Hepatocyte (in vitro differentiated cells): ENCODE measurements around the gene SLC8A1. TPM values are rescaled to one million over a fixed set of nuclear protein-coding genes. Genes with fewer than 3 reads are reported as not detected.

ENCODE experiments used
- DNase-seq: peaks from one replicate; pipeline ENCODE4 v3.0.0-alpha.2; 2016; ENCODE audit warnings: low spot score
- H2AFZ ChIP-seq: fragments of 200-600 bp; sonication (generic); 2 replicates; pipeline ENCODE4 v1.6.0; 2016; ENCODE audit warnings: antibody characterized with exemption, mild to moderate bottlenecking
- H3K27ac ChIP-seq: fragments of 200-600 bp; sonication (generic); 2 replicates; pipeline ENCODE4 v1.5.1; 2016; ENCODE audit warnings: mild to moderate bottlenecking
- H3K27me3 ChIP-seq: fragments of 200-600 bp; sonication (generic); 2 replicates; pipeline ENCODE4 v1.6.1; 2016
- H3K36me3 ChIP-seq: fragments of 200-600 bp; sonication (generic); replicated peaks from 2 replicates; pipeline ENCODE4 v1.5.1; 2016; ENCODE audit warnings: low read depth; ENCODE audit not compliant: insufficient read depth
- H3K4me1 ChIP-seq: fragments of 200-600 bp; sonication (generic); 2 replicates; pipeline ENCODE4 v1.5.1; 2016; ENCODE audit warnings: mild to moderate bottlenecking, moderate library complexity; ENCODE audit not compliant: insufficient read depth
- H3K4me2 ChIP-seq: fragments of 200-600 bp; sonication (generic); 2 replicates; pipeline ENCODE4 v1.6.0; 2016
- H3K4me3 ChIP-seq: fragments of 200-600 bp; sonication (generic); 2 replicates; pipeline ENCODE4 v1.5.1; 2016; ENCODE audit warnings: mild to moderate bottlenecking
- H3K79me2 ChIP-seq: fragments of 200-600 bp; sonication (generic); 2 replicates; pipeline ENCODE4 v1.6.0; 2017; ENCODE audit warnings: mild to moderate bottlenecking
- H3K9me2 ChIP-seq: fragments of 200-600 bp; sonication (generic); replicated peaks from 2 replicates; pipeline ENCODE4 v1.6.0; 2017; ENCODE audit warnings: mild to moderate bottlenecking; ENCODE audit not compliant: insufficient read depth
- H3K9me3 ChIP-seq: fragments of 200-600 bp; sonication (generic); 2 replicates; pipeline ENCODE4 v1.5.1; 2016; ENCODE audit warnings: low read depth, mild to moderate bottlenecking
- H4K20me1 ChIP-seq: fragments of 200-600 bp; sonication (generic); 2 replicates; pipeline ENCODE4 v1.6.0; 2016; ENCODE audit warnings: mild to moderate bottlenecking; ENCODE audit not compliant: insufficient read depth, poor library complexity, severe bottlenecking
- EZH2 ChIP-seq: fragments of 200-600 bp; sonication (generic); IDR thresholded peaks from 2 replicates; pipeline ENCODE4 v1.6.1; 2016; ENCODE audit warnings: antibody characterized with exemption, mild to moderate bottlenecking, borderline replicate concordance
- EZH2phosphoT487 ChIP-seq: fragments of 200-600 bp; sonication (generic); IDR thresholded peaks from one replicate; pipeline ENCODE4 v1.6.1; 2018; ENCODE audit warnings: antibody characterized with exemption, mild to moderate bottlenecking, low read depth, moderate library complexity; ENCODE audit not compliant: unreplicated experiment, severe bottlenecking
- WGBS: methylation state at CpG from one replicate; pipeline ENCODE4 v1.1.6; 2016; ENCODE audit warnings: low lambda C conversion rate; ENCODE audit errors: missing lambda C conversion rate; 5-methylcytosine and 5-hydroxymethylcytosine counted together
- polyA plus RNA-seq: library from polyadenylated mRNA; unstranded; fragments of >200 nt; fragmentation: Nextera tagmentation; extraction: Ambion mirVana; gene quantifications from 2 replicates; pipeline ENCODE4 v1.2.1, GENCODE V29; 2016
- total RNA-seq: library from RNA; depleted of rRNA; stranded (reverse); fragments of >200 nt; gene quantifications from 2 replicates; pipeline ENCODE4 v1.2.3, GENCODE V29; 2014
- TF ChIP-seq, protein P1 (sequence below): fragments of 200-600 bp; sonication (generic); IDR thresholded peaks from 2 replicates; pipeline ENCODE4 v1.5.1; 2016; ENCODE audit warnings: antibody characterized with exemption, mild to moderate bottlenecking; ENCODE audit not compliant: poor library complexity

The SLC8A1 gene
- total and polyA plus RNA-seq, 2 experiments from 2014 or later: 2.2 to 8.9 TPM

DNA sequence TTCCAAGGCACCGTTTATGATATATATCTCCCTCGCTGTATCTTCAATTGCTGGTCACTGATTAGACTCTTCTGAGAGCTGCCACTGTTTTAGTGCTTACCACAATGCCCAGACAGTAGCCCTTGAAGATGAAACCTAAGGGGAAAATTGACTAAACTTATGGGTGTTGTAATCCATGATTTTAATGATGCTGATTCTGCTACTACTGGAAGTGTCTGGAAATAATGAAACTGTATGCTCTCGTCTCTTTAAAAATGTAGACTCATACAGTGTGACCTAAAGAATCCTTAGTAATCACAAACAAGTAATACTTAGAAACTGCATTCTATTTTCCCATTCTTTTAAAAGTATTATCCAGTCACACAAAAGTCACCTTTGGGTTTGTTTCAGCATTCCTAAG, 5.5 kb upstream of the SLC8A1 start:
- no peak for DNase-seq
- Histone ChIP-seq H4K20me1 (no peaks in the 10 kb centered on the region), H3K4me1 (no peaks in the 10 kb centered on the region), H3K27me3 (peaks cover 21% of the 10 kb centered on the region), H3K9me3 (no peaks in the 10 kb centered on the region), H3K4me2 (no peak overlapping the region), H3K79me2 (no peaks in the 10 kb centered on the region), H2AFZ (no peak overlapping the region), H3K27ac (no peak overlapping the region), H3K4me3 (no peak overlapping the region), H3K36me3 (no peaks in the 10 kb centered on the region), H3K9me2 (no peaks in the 10 kb centered on the region)
- TF ChIP-seq EZH2: no peak
- no peak for TF ChIP-seq EZH2phosphoT487
- TF ChIP-seq, protein P1, sequence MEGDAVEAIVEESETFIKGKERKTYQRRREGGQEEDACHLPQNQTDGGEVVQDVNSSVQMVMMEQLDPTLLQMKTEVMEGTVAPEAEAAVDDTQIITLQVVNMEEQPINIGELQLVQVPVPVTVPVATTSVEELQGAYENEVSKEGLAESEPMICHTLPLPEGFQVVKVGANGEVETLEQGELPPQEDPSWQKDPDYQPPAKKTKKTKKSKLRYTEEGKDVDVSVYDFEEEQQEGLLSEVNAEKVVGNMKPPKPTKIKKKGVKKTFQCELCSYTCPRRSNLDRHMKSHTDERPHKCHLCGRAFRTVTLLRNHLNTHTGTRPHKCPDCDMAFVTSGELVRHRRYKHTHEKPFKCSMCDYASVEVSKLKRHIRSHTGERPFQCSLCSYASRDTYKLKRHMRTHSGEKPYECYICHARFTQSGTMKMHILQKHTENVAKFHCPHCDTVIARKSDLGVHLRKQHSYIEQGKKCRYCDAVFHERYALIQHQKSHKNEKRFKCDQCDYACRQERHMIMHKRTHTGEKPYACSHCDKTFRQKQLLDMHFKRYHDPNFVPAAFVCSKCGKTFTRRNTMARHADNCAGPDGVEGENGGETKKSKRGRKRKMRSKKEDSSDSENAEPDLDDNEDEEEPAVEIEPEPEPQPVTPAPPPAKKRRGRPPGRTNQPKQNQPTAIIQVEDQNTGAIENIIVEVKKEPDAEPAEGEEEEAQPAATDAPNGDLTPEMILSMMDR: no peak
- WGBS: 65% methylated on average over 3 of the region's 3 CpGs

DNA sequence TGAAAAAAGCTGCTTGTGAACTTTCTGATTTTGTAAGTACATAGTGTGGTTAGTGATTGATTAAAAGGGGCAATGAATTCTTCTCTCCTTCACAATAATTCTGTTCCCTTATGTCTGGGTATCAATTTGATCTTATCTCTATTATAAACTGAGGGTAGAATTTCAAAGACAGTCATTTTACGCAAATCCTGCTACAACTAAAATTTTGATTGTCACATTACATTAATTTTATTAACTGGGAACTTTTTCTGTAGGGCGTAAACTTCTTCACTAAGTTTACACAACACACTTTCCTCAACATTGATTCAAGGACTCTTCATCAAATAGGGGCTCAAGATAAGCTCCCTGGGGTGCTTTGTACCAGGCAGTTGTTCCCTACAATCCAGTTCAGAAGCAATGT, 5.0 kb upstream of the SLC8A1 start:
- Histone ChIP-seq H3K9me3 (no peaks in the 10 kb centered on the region), H3K4me1 (no peaks in the 10 kb centered on the region), H3K4me3 (no peak overlapping the region), H3K27ac (no peak overlapping the region), H3K4me2 (no peak overlapping the region), H3K27me3 (peaks cover 23% of the 10 kb centered on the region), H2AFZ (no peak overlapping the region), H3K36me3 (no peaks in the 10 kb centered on the region), H4K20me1 (no peaks in the 10 kb centered on the region), H3K9me2 (no peaks in the 10 kb centered on the region), H3K79me2 (no peaks in the 10 kb centered on the region)
- no peak for TF ChIP-seq EZH2phosphoT487
- WGBS: 98% methylated on average over 2 of the region's 2 CpGs
- no peak for DNase-seq

DNA sequence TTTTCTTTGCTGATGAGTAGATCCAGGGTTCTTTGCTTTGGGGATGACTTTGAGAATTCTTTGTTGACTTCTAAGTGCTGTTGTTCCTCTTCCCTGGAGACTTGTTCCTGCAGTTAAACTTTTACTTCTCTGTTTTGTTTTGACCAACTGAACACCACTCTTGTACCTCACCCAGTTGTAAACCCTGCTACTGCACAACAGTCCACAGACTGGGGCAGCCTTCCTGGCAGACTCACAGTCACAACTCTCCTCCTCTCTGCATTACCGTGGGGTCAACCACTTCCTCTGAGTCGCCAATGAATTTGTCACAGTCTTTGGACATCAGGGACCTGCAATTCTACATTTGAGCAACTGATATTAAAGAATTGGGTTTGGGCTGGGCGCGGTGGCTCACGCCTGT, 3.8 kb upstream of the SLC8A1 start:
- 94% methylated on average over 5 of the region's 5 CpGs for WGBS
- peaks cover 30% of the 10 kb centered on the region for H3K27me3 ChIP-seq
- no peak for TF ChIP-seq EZH2phosphoT487
- H3K27ac ChIP-seq: no peak overlapping the region
- no peak overlapping the region for H3K4me2 ChIP-seq
- no peaks in the 10 kb centered on the region for H3K9me2 ChIP-seq
- no peaks in the 10 kb centered on the region for H3K9me3 ChIP-seq
- no peak overlapping the region for H3K4me3 ChIP-seq
- H2AFZ ChIP-seq: no peak overlapping the region
- DNase-seq: no peak
- no peaks in the 10 kb centered on the region for H3K79me2 ChIP-seq
- H3K4me1 ChIP-seq: no peaks in the 10 kb centered on the region
- H4K20me1 ChIP-seq: no peaks in the 10 kb centered on the region
- H3K36me3 ChIP-seq: no peaks in the 10 kb centered on the region

DNA sequence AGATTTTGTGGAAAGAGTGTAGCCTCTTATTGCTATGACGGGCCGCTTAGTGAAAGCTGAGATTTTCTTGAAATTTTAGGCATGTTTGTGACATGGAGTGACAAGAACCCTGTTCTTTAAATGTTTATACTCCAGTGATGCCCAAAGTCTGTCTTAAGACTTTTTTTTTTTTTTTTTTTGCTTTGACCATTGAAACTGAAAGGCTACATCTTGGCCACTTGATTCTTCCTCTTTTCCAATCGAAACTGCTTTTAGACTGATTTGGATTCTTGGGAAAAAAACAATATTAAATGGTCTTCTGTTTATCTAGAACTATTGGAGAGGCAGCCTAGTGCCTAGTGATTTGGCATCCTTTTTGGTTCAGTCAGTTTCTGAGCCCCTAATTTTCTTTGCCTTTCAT, 2.4 kb upstream of the SLC8A1 start:
- H3K9me3 ChIP-seq: no peaks in the 10 kb centered on the region
- H3K9me2 ChIP-seq: no peaks in the 10 kb centered on the region
- H2AFZ ChIP-seq: no peak overlapping the region
- no peaks in the 10 kb centered on the region for H4K20me1 ChIP-seq
- TF ChIP-seq, protein P1: no peak
- no peak for TF ChIP-seq EZH2phosphoT487
- TF ChIP-seq EZH2: no peak
- DNase-seq: no peak
- no peaks in the 10 kb centered on the region for H3K79me2 ChIP-seq
- H3K27ac ChIP-seq: no peak overlapping the region
- no peaks in the 10 kb centered on the region for H3K36me3 ChIP-seq
- H3K4me2 ChIP-seq: no peak overlapping the region
- no peak overlapping the region for H3K4me3 ChIP-seq
- 92% methylated on average over 3 of the region's 3 CpGs for WGBS
- H3K27me3 ChIP-seq: peaks cover 42% of the 10 kb centered on the region
- H3K4me1 ChIP-seq: no peaks in the 10 kb centered on the region
